CD8-positive, alpha-beta memory T cell (primary cell): ENCODE measurements around the gene CCDC188. TPM values are rescaled to one million over a fixed set of nuclear protein-coding genes. Genes with fewer than 3 reads are reported as not detected.

ENCODE experiments used
- CTCF ChIA-PET: fragments of 350-600 bp; sonication (Branson Sonifier 250); formaldehyde crosslinking; loops from one replicate; lab custom pipeline; 2021; ENCODE audit warnings: antibody characterized with exemption; lab: Charles Lee
- POLR2A ChIA-PET: fragments of 350-600 bp; sonication (Branson Sonifier 250); formaldehyde crosslinking; loops from one replicate; lab custom pipeline; 2021; ENCODE audit warnings: antibody characterized with exemption; lab: Charles Lee
- DNase-seq, 5 donors: peaks; one replicate each; pipeline versions ENCODE4 v3.0.0 to v3.0.0-alpha.2; 2020 to 2022; ENCODE audit warnings: mixed read lengths in 1 of 5
- H3K27ac ChIP-seq: one replicate; pipeline ENCODE4 v1.7.0; 2013; ENCODE audit warnings: low read depth, mild to moderate bottlenecking, low read length, moderate library complexity
- H3K27me3 ChIP-seq: 2 replicates; pipeline ENCODE4 v1.7.0; 2013; ENCODE audit warnings: low read length, mild to moderate bottlenecking; ENCODE audit not compliant: insufficient read depth, poor library complexity, severe bottlenecking
- H3K36me3 ChIP-seq: 2 replicates; pipeline ENCODE4 v1.7.0; 2013; ENCODE audit warnings: mild to moderate bottlenecking, low read length, moderate library complexity; ENCODE audit not compliant: insufficient read depth
- H3K4me1 ChIP-seq: 2 replicates; pipeline ENCODE4 v1.7.0; 2013; ENCODE audit warnings: mild to moderate bottlenecking, low read length, moderate library complexity; ENCODE audit not compliant: insufficient read depth
- H3K4me3 ChIP-seq: 2 replicates; pipeline ENCODE4 v1.7.0; 2013; ENCODE audit warnings: mild to moderate bottlenecking, low read length
- H3K9me3 ChIP-seq: 2 replicates; pipeline ENCODE4 v1.7.0; 2013; ENCODE audit warnings: mild to moderate bottlenecking, low read length
- H3K27ac Mint-ChIP-seq, 8 donors: one replicate each; pipeline ENCODE4 v1.8.0; 2020 to 2021; ENCODE audit warnings: mixed read lengths in 8 of 8, mild to moderate bottlenecking in 6 of 8, inconsistent platforms in 3 of 8, moderate library complexity in 3 of 8
- H3K27me3 Mint-ChIP-seq, 2 donors: one replicate each; pipeline ENCODE4 v1.8.0; 2020 to 2021; ENCODE audit warnings: mixed read lengths in 2 of 2, mild to moderate bottlenecking in 1 of 2, moderate library complexity in 1 of 2
- H3K36me3 Mint-ChIP-seq, 3 donors: one replicate each; pipeline ENCODE4 v1.8.0; 2020 to 2021; ENCODE audit warnings: mixed read lengths in 3 of 3, inconsistent platforms in 1 of 3, mild to moderate bottlenecking in 1 of 3
- H3K4me1 Mint-ChIP-seq, 3 donors: one replicate each; pipeline ENCODE4 v1.8.0; 2020 to 2021; ENCODE audit warnings: mixed read lengths in 3 of 3, inconsistent platforms in 1 of 3, mild to moderate bottlenecking in 1 of 3
- H3K4me3 Mint-ChIP-seq, 7 donors: one replicate each; pipeline ENCODE4 v1.8.0; 2020 to 2021; ENCODE audit warnings: mixed read lengths in 7 of 7, mild to moderate bottlenecking in 6 of 7, moderate library complexity in 4 of 7, inconsistent platforms in 2 of 7
- H3K9me3 Mint-ChIP-seq, 5 donors: one replicate each; pipeline ENCODE4 v1.8.0; 2020 to 2022; ENCODE audit warnings: mixed read lengths in 5 of 5, mild to moderate bottlenecking in 3 of 5, moderate library complexity in 2 of 5, inconsistent platforms in 1 of 5
- polyA plus RNA-seq: library from polyadenylated mRNA; unstranded; fragments of 300-500 nt; fragmentation: Illumina TruSeq; gene quantifications from one replicate; pipeline ENCODE4 v1.2.3, GENCODE V29; 2021
- total RNA-seq, 2 experiments: library from RNA; stranded (reverse); gene quantifications; one replicate each; pipeline ENCODE4 v1.2.3, GENCODE V29; 2021

CCDC188 gene
- total and polyA plus RNA-seq, 3 experiments from 2014 or later, result not detected

DNA sequence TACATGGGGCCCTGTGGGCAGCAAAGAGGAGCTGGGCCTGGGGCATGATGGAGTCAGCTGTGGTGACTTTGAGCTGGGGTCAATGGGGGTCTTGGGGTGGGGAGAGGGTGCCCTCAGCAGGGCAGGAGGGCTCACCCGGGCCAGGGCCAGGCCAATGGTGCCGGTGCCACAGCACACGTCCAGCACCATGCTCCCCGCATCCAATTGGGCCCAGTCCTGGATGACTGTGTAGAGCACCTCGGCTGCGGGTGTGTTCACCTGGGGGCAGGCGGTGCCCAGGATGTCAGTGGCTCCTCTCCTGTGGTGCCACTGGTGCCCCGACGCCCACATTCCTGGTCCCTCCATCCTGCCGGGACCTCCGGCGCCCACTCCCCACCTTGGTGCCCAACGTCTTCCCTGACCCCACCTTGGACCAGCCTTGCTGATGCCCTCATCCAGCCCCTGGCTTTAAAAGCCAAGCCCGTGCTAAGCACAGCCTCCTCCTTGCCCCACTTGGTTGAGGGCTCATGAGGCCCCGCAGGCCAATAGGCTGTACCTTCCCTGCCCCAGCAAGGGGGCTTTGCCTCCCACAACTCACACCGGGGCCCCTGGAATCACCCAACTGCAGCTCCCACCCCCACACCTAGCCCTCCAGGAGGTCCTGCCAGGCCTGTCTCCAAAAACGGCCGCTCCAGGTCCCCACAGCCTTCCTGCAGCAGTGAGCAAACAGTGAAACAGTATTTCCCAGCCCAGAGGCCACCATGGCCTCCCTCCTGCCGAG, 37.1 kb downstream of the CCDC188 start:
- Mint-ChIP-seq H3K4me1 (peaks cover 23 to 48% (median 26%) of the 10 kb centered on the region in 3 donors), H3K36me3 (peaks cover 0 to 64% (median 3%) of the 10 kb centered on the region in 3 donors), H3K27ac (peak overlapping the region in 7 of 8 donors; percentile 17 to 93 (median 50)), H3K27me3 (no peaks in the 10 kb centered on the region), H3K9me3 (no peaks in the 10 kb centered on the region), H3K4me3 (peak overlapping the region in 2 of 7 donors; percentile 16 to 73)
- POLR2A ChIA-PET, result no interaction called here
- Histone ChIP-seq H3K27ac (no peak overlapping the region), H3K36me3 (peaks cover 44% of the 10 kb centered on the region), H3K9me3 (no peaks in the 10 kb centered on the region), H3K27me3 (no peaks in the 10 kb centered on the region), H3K4me1 (peaks cover 22% of the 10 kb centered on the region), H3K4me3 (no peak overlapping the region)
- CTCF ChIA-PET, result interaction anchor here (0.6 kb wide), 1 partner anchor 68 kb away, joined by 3 read pairs; no protein-coding TSS in a partner anchor
- peak in 1 of 5 donors; percentile 43 for DNase-seq

GRCh38 chr22:20112623-20113511, 38.0 kb downstream of the CCDC188 start:
- Mint-ChIP-seq H3K27me3 (no peaks in the 10 kb centered on the region), H3K36me3 (peaks cover 0 to 68% (median 5%) of the 10 kb centered on the region in 3 donors), H3K4me3 (peak overlapping the region in 2 of 7 donors; percentile 16 to 73), H3K27ac (peak overlapping the region in 1 of 8 donors; percentile 93), H3K4me1 (peaks cover 14 to 39% (median 20%) of the 10 kb centered on the region in 3 donors), H3K9me3 (no peaks in the 10 kb centered on the region)
- peaks cover 49% of the 10 kb centered on the region for H3K36me3 ChIP-seq
- no peak overlapping the region for H3K4me3 ChIP-seq
- peak in 1 of 5 donors; percentile 43 for DNase-seq
- H3K9me3 ChIP-seq, result no peaks in the 10 kb centered on the region
- no peak overlapping the region for H3K27ac ChIP-seq
- ChIA-PET CTCF (interaction anchor here (0.6 kb wide), 1 partner anchor 67 kb away, joined by 3 read pairs; no protein-coding TSS in a partner anchor), POLR2A (interaction anchor here (1.1 kb wide), 1 partner anchor 12 kb away, joined by 3 read pairs; no protein-coding TSS in a partner anchor)
- no peaks in the 10 kb centered on the region for H3K27me3 ChIP-seq
- H3K4me1 ChIP-seq, result peaks cover 14% of the 10 kb centered on the region

GRCh38 chr22:20111689-20112622, 38.9 kb downstream of the CCDC188 start:
- no peaks in the 10 kb centered on the region for H3K9me3 ChIP-seq
- no peaks in the 10 kb centered on the region for H3K27me3 Mint-ChIP-seq
- peaks cover 58% of the 10 kb centered on the region for H3K36me3 ChIP-seq
- H3K4me3 ChIP-seq, result no peak overlapping the region
- no peaks in the 10 kb centered on the region for H3K9me3 Mint-ChIP-seq
- H3K4me1 Mint-ChIP-seq, result peaks cover 14 to 35% (median 18%) of the 10 kb centered on the region in 3 donors
- ChIA-PET CTCF (interaction anchor here (1.5 kb wide), 1 partner anchor 50 kb away, joined by 3 read pairs; no protein-coding TSS in a partner anchor), POLR2A (interaction anchor here (1.1 kb wide), 1 partner anchor 11 kb away, joined by 3 read pairs; no protein-coding TSS in a partner anchor)
- no peak overlapping the region for H3K27ac ChIP-seq
- H3K4me3 Mint-ChIP-seq, result no peak overlapping the region
- no peak for DNase-seq
- H3K27me3 ChIP-seq, result no peaks in the 10 kb centered on the region
- H3K4me1 ChIP-seq, result peaks cover 14% of the 10 kb centered on the region
- H3K36me3 Mint-ChIP-seq, result peaks cover 0 to 73% (median 5%) of the 10 kb centered on the region in 3 donors
- peak overlapping the region in 7 of 8 donors; percentile 59 to 79 (median 66) for H3K27ac Mint-ChIP-seq

DNA sequence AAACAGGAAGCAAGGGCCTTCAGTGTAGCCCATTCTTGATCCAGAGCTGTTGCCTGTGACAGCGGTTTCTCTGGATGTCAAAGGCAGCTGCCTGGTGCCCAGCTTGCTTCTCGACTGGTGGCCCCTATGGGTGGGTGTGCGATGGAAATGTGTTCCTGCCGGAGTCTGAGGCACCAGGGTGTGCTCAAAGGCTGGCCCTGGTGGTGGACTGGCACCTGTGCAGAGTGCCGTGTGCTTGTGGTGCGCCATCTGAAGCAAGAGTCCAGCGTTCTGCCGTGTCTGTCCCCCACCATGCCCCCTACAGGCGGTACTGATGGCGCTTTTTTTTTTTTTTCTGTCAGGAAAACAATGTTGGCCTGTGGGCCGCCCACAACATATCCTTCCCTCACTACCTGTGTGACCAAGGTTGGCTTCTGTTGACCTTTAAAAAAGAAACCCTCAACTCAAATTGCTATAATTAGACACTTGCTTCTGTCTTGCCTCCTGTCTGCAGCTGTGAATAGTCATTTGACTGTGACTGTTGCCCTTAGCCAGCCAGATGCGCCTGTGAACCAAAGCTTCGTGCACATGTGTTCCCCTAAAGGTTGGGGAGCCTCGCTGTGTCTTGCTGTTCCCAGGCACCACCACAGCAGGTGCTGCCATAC, 39.7 kb downstream of the CCDC188 start:
- Histone ChIP-seq H3K27ac (no peak overlapping the region), H3K9me3 (no peaks in the 10 kb centered on the region), H3K36me3 (peaks cover 66% of the 10 kb centered on the region), H3K4me1 (peaks cover 10% of the 10 kb centered on the region), H3K4me3 (no peak overlapping the region), H3K27me3 (no peaks in the 10 kb centered on the region)
- peak overlapping the region in 1 of 7 donors; percentile 3 for H3K4me3 Mint-ChIP-seq
- ChIA-PET CTCF (interaction anchor here (0.9 to 1.5 kb wide), 6 partner anchors 10 to 255 kb away, joined by 3 to 7 read pairs (median 3); no protein-coding TSS in a partner anchor), POLR2A (interaction anchor here (1.0 to 1.1 kb wide), 2 partner anchors 10 kb away, joined by 3 read pairs; no protein-coding TSS in a partner anchor)
- H3K9me3 Mint-ChIP-seq, result no peaks in the 10 kb centered on the region
- peaks cover 14 to 27% (median 15%) of the 10 kb centered on the region in 3 donors for H3K4me1 Mint-ChIP-seq
- DNase-seq, result peak in 3 of 5 donors; percentile 35 to 57 (median 39)
- H3K27ac Mint-ChIP-seq, result peak overlapping the region; percentile 63 to 86 (median 78)
- H3K27me3 Mint-ChIP-seq, result no peaks in the 10 kb centered on the region
- H3K36me3 Mint-ChIP-seq, result peaks cover 0 to 78% (median 5%) of the 10 kb centered on the region in 3 donors

DNA sequence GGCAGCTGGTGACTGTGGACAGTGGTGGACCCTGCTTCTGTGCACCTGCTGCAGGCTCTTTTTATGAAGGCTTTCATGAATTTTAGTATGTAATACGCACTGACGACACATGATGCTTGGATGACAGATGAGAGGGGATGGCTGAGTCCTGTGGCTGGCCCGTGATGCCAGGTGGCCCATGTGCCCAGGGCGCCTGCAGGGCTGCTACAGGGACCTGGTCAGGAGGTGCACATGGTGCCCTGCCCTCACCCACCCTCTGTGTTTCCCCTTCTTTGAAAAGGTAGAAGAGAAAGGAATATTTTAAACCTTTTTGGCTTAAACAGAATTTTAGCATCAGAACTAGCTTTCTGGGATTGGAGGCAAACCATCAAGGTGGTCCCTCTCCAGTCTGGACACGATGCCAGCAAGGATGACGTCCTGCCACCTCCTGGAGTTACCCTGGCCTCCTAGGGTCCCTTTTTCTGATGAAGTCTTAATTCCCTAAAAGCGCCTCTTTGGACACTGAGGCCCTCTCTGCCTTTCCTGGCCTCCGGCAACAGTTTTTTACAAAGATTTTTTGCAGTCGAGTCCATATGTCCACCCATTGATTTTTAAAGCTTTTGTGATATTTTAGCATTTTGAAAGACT, 40.4 kb downstream of the CCDC188 start:
- Mint-ChIP-seq H3K4me1 (peaks cover 14 to 25% (median 15%) of the 10 kb centered on the region in 3 donors), H3K27ac (peak overlapping the region in 6 of 8 donors; percentile 9 to 86 (median 77)), H3K4me3 (no peak overlapping the region), H3K36me3 (peaks cover 0 to 84% (median 5%) of the 10 kb centered on the region in 3 donors), H3K27me3 (no peaks in the 10 kb centered on the region), H3K9me3 (no peaks in the 10 kb centered on the region)
- POLR2A ChIA-PET, result interaction anchor here (1.0 kb wide), 1 partner anchor 10 kb away, joined by 3 read pairs; no protein-coding TSS in a partner anchor
- no peak overlapping the region for H3K27ac ChIP-seq
- H3K36me3 ChIP-seq, result peaks cover 66% of the 10 kb centered on the region
- peaks cover 3% of the 10 kb centered on the region for H3K4me1 ChIP-seq
- no peaks in the 10 kb centered on the region for H3K27me3 ChIP-seq
- CTCF ChIA-PET, result interaction anchor here (0.9 to 1.5 kb wide), 6 partner anchors 9 to 255 kb away, joined by 3 to 7 read pairs (median 3); no protein-coding TSS in a partner anchor
- no peaks in the 10 kb centered on the region for H3K9me3 ChIP-seq
- DNase-seq, result no peak
- H3K4me3 ChIP-seq, result no peak overlapping the region
